Fibroblast of pulmonary artery (primary cell): Measurements from ENCODE around the gene GPR68.

Source experiments
- DNase-seq: peaks from one replicate; pipeline ENCODE4 v3.0.0-alpha.2; 2010; ENCODE audit warnings: low read depth
- H3K4me3 ChIP-seq: replicated peaks from 2 replicates; pipeline ENCODE4 v1.5.1; 2011; ENCODE audit warnings: low read depth, mild to moderate bottlenecking, control low read depth, low read length, moderate library complexity
- CTCF ChIP-seq: IDR thresholded peaks from 2 replicates; pipeline ENCODE4 v1.5.1; 2011; ENCODE audit warnings: mild to moderate bottlenecking, control low read depth, low read length, inconsistent platforms; ENCODE audit errors: missing control alignments

Gene GPR68

GRCh38 chr14:91238085-91238484 is 6.4 kb downstream of the GPR68 start:
- DNase-seq: no peak
- no peak for TF ChIP-seq CTCF
- no peak overlapping the region for H3K4me3 ChIP-seq

- no peak overlapping the region for H3K4me3 ChIP-seq
- peak; percentile 44 for DNase-seq
- TF ChIP-seq CTCF: no peak
Measured at GRCh38 chr14:91237219-91237618, 7.3 kb downstream of the GPR68 start.

- TF ChIP-seq CTCF: no peak
- DNase-seq: no peak
- no peak overlapping the region for H3K4me3 ChIP-seq
Measured at GRCh38 chr14:91235841-91236240, 8.7 kb downstream of the GPR68 start.

- no peak overlapping the region for H3K4me3 ChIP-seq
- no peak for TF ChIP-seq CTCF
- no peak for DNase-seq
Measured at GRCh38 chr14:91234791-91235114, 9.8 kb downstream of the GPR68 start.

GRCh38 chr14:91233936-91234790 is 10.3 kb downstream of the GPR68 start:
- H3K4me3 ChIP-seq: no peak overlapping the region
- no peak for DNase-seq
- no peak for TF ChIP-seq CTCF

- no peak for TF ChIP-seq CTCF
- DNase-seq: no peak
- no peak overlapping the region for H3K4me3 ChIP-seq
Measured at GRCh38 chr14:91232603-91233002, 11.9 kb downstream of the GPR68 start.

- TF ChIP-seq CTCF: no peak
- DNase-seq: no peak
- H3K4me3 ChIP-seq: no peak overlapping the region
Measured at GRCh38 chr14:91232052-91232451, 12.5 kb downstream of the GPR68 start.
